ENCODE results near the gene MBLAC1.

DNA sequence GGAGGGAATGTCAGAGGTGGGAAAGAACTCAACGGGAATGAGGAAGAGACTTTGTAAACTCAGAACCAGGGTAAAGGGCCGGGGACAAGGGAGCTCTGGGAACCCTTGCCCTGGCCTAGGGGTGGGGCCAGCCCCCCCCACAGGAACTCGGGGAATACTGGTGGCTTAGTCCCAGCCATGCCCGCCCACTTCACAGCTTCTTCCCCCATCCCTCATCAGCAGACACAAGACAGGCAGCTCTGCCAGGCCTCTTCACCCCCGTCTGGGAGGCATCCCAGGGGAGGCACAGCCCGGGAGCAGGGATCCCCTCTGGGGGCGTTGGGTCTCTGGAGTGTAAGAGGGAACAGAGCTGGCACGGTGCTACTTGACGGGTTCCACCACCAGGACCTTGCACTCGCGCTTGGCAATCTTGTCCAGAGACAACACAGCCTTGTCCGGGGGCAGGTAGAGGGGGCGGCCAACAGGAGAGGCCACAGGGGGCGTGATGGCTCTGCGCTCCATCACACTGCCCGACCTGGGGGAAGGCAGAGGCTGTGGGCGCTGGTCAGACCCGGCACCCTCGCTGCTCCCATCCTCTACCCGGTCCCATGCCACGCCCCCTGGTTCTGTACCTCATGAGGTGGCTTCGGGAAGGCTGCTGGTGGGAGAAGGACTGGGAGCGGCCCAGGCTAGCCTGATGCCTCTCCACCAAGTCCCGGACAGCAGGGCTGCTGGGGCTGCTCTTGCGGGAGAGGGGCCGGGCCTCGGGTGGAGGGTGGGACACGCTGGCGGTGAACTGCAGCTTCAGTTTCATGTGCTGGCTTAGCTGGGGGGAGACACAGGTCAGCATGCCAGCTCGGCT lies 28.1 kb downstream of the MBLAC1 start:
- no peak for TF ChIP-seq CTCF (IDR thresholded peaks at IDR 0.05)
- no peak for TF ChIP-seq POLR2A (IDR thresholded peaks at IDR 0.05)
